GM12865 (cell line): ENCODE results near the gene BZW2.

Source experiments
- DNase-seq: peaks from one replicate; pipeline ENCODE4 v3.0.0; 2010; ENCODE audit warnings: low read depth
- H3K4me3 ChIP-seq: 2 replicates; pipeline ENCODE4 v1.5.1; 2011; ENCODE audit warnings: mild to moderate bottlenecking, low read depth, low read length, control low read depth
- CTCF ChIP-seq: IDR thresholded peaks from 2 replicates; pipeline ENCODE4 v1.5.1; 2011; ENCODE audit warnings: low read length, control low read depth, low read depth, inconsistent platforms; ENCODE audit not compliant: insufficient read depth; ENCODE audit errors: missing control alignments

The BZW2 gene

GRCh38 chr7:16735020-16735419 is 89.0 kb downstream of the BZW2 start:
- no peak overlapping the region for H3K4me3 ChIP-seq
- TF ChIP-seq CTCF, result no peak
- DNase-seq, result no peak

- no peak for TF ChIP-seq CTCF
- DNase-seq, result no peak
- no peak overlapping the region for H3K4me3 ChIP-seq
Measured at GRCh38 chr7:16738011-16738688, 92.2 kb downstream of the BZW2 start.

GRCh38 chr7:16739863-16740622 is 94.1 kb downstream of the BZW2 start:
- no peak overlapping the region for H3K4me3 ChIP-seq
- DNase-seq, result no peak
- no peak for TF ChIP-seq CTCF

GRCh38 chr7:16740623-16740953 is 94.6 kb downstream of the BZW2 start:
- no peak for DNase-seq
- no peak for TF ChIP-seq CTCF
- H3K4me3 ChIP-seq, result no peak overlapping the region

- H3K4me3 ChIP-seq, result no peak overlapping the region
- TF ChIP-seq CTCF, result no peak
- DNase-seq, result no peak
Measured at GRCh38 chr7:16740996-16741395, 95.0 kb downstream of the BZW2 start.

GRCh38 chr7:16741676-16742075 is 95.7 kb downstream of the BZW2 start:
- TF ChIP-seq CTCF, result no peak
- H3K4me3 ChIP-seq, result no peak overlapping the region
- DNase-seq, result no peak
